Common myeloid progenitor, CD34-positive (primary cell): ENCODE results near the gene GLRA2.

ENCODE experiments used
- CTCF ChIA-PET: fragments of 350-600 bp; sonication (Branson Sonifier 250); formaldehyde crosslinking; loops from one replicate; lab custom pipeline; 2021; ENCODE audit warnings: antibody characterized with exemption; lab: Charles Lee
- POLR2A ChIA-PET: fragments of 350-600 bp; sonication (Branson Sonifier 250); formaldehyde crosslinking; loops from one replicate; lab custom pipeline; 2021; ENCODE audit warnings: antibody characterized with exemption; lab: Charles Lee
- DNase-seq, 3 donors: peaks; one replicate each; pipeline versions ENCODE4 v3.0.0 to v3.0.0-alpha.2; 2013
- H3K27ac ChIP-seq, 2 experiments: 1 replicate in 1 of 2; 2 replicates in 1 of 2; pipeline ENCODE4 v1.7.0; 2013; ENCODE audit warnings: inconsistent platforms in 2 of 2, low read length in 2 of 2, mild to moderate bottlenecking in 2 of 2, low read depth in 1 of 2, moderate library complexity in 1 of 2; ENCODE audit not compliant: severe bottlenecking in 2 of 2, insufficient read depth in 1 of 2, poor library complexity in 1 of 2
- H3K27me3 ChIP-seq, 5 experiments: replicated peaks in 2 of 5; 1 replicate in 3 of 5; 2 replicates in 2 of 5; pipeline versions ENCODE4 v1.6.1 to v1.7.0; 2013; ENCODE audit warnings: low read length in 4 of 5, mild to moderate bottlenecking in 2 of 5, moderate library complexity in 2 of 5, inconsistent platforms in 1 of 5; ENCODE audit not compliant: insufficient read depth in 5 of 5, control insufficient read depth in 4 of 5
- H3K36me3 ChIP-seq, 4 experiments: 1 replicate in 2 of 4; 2 replicates in 2 of 4; pipeline versions ENCODE4 v1.6.1 to v1.7.0; 2013; ENCODE audit warnings: low read length in 3 of 4, control low read depth in 1 of 4, mild to moderate bottlenecking in 1 of 4; ENCODE audit not compliant: control insufficient read depth in 4 of 4, insufficient read depth in 4 of 4
- H3K4me1 ChIP-seq, 4 experiments: 1 replicate in 3 of 4; 2 replicates in 1 of 4; pipeline versions ENCODE4 v1.6.1 to v1.7.1; 2013; ENCODE audit warnings: low read length in 3 of 4, mild to moderate bottlenecking in 3 of 4, control low read depth in 1 of 4, inconsistent platforms in 1 of 4, moderate library complexity in 1 of 4; ENCODE audit not compliant: control insufficient read depth in 4 of 4, insufficient read depth in 4 of 4; ENCODE audit errors: control extremely low read depth in 1 of 4
- H3K4me3 ChIP-seq, 7 experiments: 1 replicate in 4 of 7; 2 replicates in 3 of 7; pipeline versions ENCODE4 v1.5.1 to v1.7.0; 2013; ENCODE audit warnings: mild to moderate bottlenecking in 7 of 7, low read length in 6 of 7, moderate library complexity in 6 of 7, inconsistent platforms in 2 of 7, low read depth in 2 of 7, control low read depth in 1 of 7; ENCODE audit not compliant: insufficient read depth in 4 of 7, control insufficient read depth in 1 of 7; ENCODE audit errors: extremely low read depth in 1 of 7
- H3K9me3 ChIP-seq, 5 experiments: 1 replicate in 4 of 5; 2 replicates in 1 of 5; pipeline versions ENCODE4 v1.6.1 to v1.7.1; 2013; ENCODE audit warnings: low read length in 4 of 5, mild to moderate bottlenecking in 2 of 5, inconsistent platforms in 1 of 5, low read depth in 1 of 5, moderate library complexity in 1 of 5; ENCODE audit not compliant: control insufficient read depth in 4 of 5, insufficient read depth in 2 of 5; ENCODE audit errors: control extremely low read depth in 1 of 5
- WGBS: methylation state at CpG from one replicate; pipeline ENCODE4 v1.1.5; 2013; ENCODE audit not compliant: insufficient coverage; 5-methylcytosine and 5-hydroxymethylcytosine counted together

Gene GLRA2

GRCh38 chrX:14697451-14697850, 168.1 kb downstream of the GLRA2 start:
- no peak overlapping the region for H3K27ac ChIP-seq
- H3K36me3 ChIP-seq, result no peaks in the 10 kb centered on the region
- CTCF ChIA-PET, result no interaction called here
- POLR2A ChIA-PET, result no interaction called here
- no peaks in the 10 kb centered on the region for H3K4me1 ChIP-seq
- H3K4me3 ChIP-seq, result no peak overlapping the region
- no peaks in the 10 kb centered on the region for H3K27me3 ChIP-seq
- 83% methylated on average over 2 of the region's 3 CpGs for WGBS
- H3K9me3 ChIP-seq, result no peaks in the 10 kb centered on the region
- DNase-seq, result peak in 2 of 3 donors; percentile 2 to 7

- H3K4me1 ChIP-seq, result no peaks in the 10 kb centered on the region
- H3K36me3 ChIP-seq, result no peaks in the 10 kb centered on the region
- ChIA-PET CTCF (no interaction called here), POLR2A (no interaction called here)
- no peak for DNase-seq
- no peak overlapping the region for H3K27ac ChIP-seq
- no peaks in the 10 kb centered on the region for H3K27me3 ChIP-seq
- H3K4me3 ChIP-seq, result no peak overlapping the region
- 90% methylated on average over 2 of the region's 3 CpGs for WGBS
- no peaks in the 10 kb centered on the region for H3K9me3 ChIP-seq
Measured at GRCh38 chrX:14698790-14699189, 169.5 kb downstream of the GLRA2 start.

GRCh38 chrX:14700982-14701381, 171.6 kb downstream of the GLRA2 start:
- CTCF ChIA-PET, result no interaction called here
- DNase-seq, result no peak
- H3K27ac ChIP-seq, result no peak overlapping the region
- H3K36me3 ChIP-seq, result no peaks in the 10 kb centered on the region
- H3K9me3 ChIP-seq, result no peaks in the 10 kb centered on the region
- 81% methylated on average over 5 of the region's 5 CpGs for WGBS
- POLR2A ChIA-PET, result no interaction called here
- H3K27me3 ChIP-seq, result peaks cover 0 to 3% (median 0%) of the 10 kb centered on the region in 5 experiments
- no peak overlapping the region for H3K4me3 ChIP-seq
- no peaks in the 10 kb centered on the region for H3K4me1 ChIP-seq

- no peak for DNase-seq
- peaks cover 0 to 3% (median 0%) of the 10 kb centered on the region in 5 experiments for H3K27me3 ChIP-seq
- no peak overlapping the region for H3K4me3 ChIP-seq
- no peaks in the 10 kb centered on the region for H3K9me3 ChIP-seq
- H3K36me3 ChIP-seq, result no peaks in the 10 kb centered on the region
- no peaks in the 10 kb centered on the region for H3K4me1 ChIP-seq
- CTCF ChIA-PET, result no interaction called here
- no peak overlapping the region for H3K27ac ChIP-seq
- POLR2A ChIA-PET, result no interaction called here
Measured at GRCh38 chrX:14702145-14702544, 172.8 kb downstream of the GLRA2 start.

GRCh38 chrX:14712096-14712495, 182.8 kb downstream of the GLRA2 start:
- CTCF ChIA-PET, result no interaction called here
- Histone ChIP-seq H3K27me3 (peaks cover 0 to 2% (median 0%) of the 10 kb centered on the region in 5 experiments), H3K4me3 (no peak overlapping the region), H3K9me3 (no peaks in the 10 kb centered on the region), H3K27ac (no peak overlapping the region), H3K4me1 (no peaks in the 10 kb centered on the region), H3K36me3 (no peaks in the 10 kb centered on the region)
- WGBS, result no CpG with 5 or more reads among the region's 3 CpGs
- no peak for DNase-seq
- POLR2A ChIA-PET, result no interaction called here

GRCh38 chrX:14717949-14718348, 188.6 kb downstream of the GLRA2 start:
- H3K4me3 ChIP-seq, result no peak overlapping the region
- H3K36me3 ChIP-seq, result no peaks in the 10 kb centered on the region
- H3K4me1 ChIP-seq, result no peaks in the 10 kb centered on the region
- ChIA-PET POLR2A (no interaction called here), CTCF (no interaction called here)
- H3K27me3 ChIP-seq, result no peaks in the 10 kb centered on the region
- no peak for DNase-seq
- H3K9me3 ChIP-seq, result no peaks in the 10 kb centered on the region
- no CpG with 5 or more reads among the region's 3 CpGs for WGBS
- H3K27ac ChIP-seq, result no peak overlapping the region

- POLR2A ChIA-PET, result no interaction called here
- no peak for DNase-seq
- CTCF ChIA-PET, result no interaction called here
- WGBS, result 83% methylated on average over 1 of the region's 2 CpGs
- H3K27ac ChIP-seq, result no peak overlapping the region
- H3K27me3 ChIP-seq, result no peaks in the 10 kb centered on the region
- no peaks in the 10 kb centered on the region for H3K36me3 ChIP-seq
- no peaks in the 10 kb centered on the region for H3K4me1 ChIP-seq
- H3K4me3 ChIP-seq, result no peak overlapping the region
- no peaks in the 10 kb centered on the region for H3K9me3 ChIP-seq
Measured at GRCh38 chrX:14718403-14718802, 189.1 kb downstream of the GLRA2 start.
